ENCODE data around the gene TPK1. TPM values are rescaled to one million over a fixed set of nuclear protein-coding genes. Genes with fewer than 3 reads are reported as not detected.

TPK1 gene
- total and polyA plus RNA-seq, 2 of the 13 experiments (the other 11 are each of a cell fraction or from before 2014, with no cell fraction given): 1.0 to 1.2 TPM

GRCh38 chr7:144720149-144720548, 115.7 kb downstream of the TPK1 start (continued):
- TF ChIP-seq, protein P1, sequence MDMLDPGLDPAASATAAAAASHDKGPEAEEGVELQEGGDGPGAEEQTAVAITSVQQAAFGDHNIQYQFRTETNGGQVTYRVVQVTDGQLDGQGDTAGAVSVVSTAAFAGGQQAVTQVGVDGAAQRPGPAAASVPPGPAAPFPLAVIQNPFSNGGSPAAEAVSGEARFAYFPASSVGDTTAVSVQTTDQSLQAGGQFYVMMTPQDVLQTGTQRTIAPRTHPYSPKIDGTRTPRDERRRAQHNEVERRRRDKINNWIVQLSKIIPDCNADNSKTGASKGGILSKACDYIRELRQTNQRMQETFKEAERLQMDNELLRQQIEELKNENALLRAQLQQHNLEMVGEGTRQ (IDR thresholded peaks at IDR 0.05; ENCODE audit: low read depth, low read length): no peak
- TF ChIP-seq, protein P1 (CRISPR knock-in tag; IDR thresholded peaks at IDR 0.05; ENCODE audit: borderline replicate concordance): no peak

GRCh38 chr7:144717720-144718119, 118.1 kb downstream of the TPK1 start:
- Histone ChIP-seq H3K9me3 (ENCODE audit: low read length) (no peaks in the 10 kb centered on the region), H3K36me3 (replicated peaks in 1 of 2; ENCODE audit: control insufficient read depth in 1 of 2, insufficient read depth in 2 of 2, low read length in 2 of 2) (no peaks in the 10 kb centered on the region), H3K27ac (ENCODE audit: extremely low read length, insufficient read depth, low read length) (no peak overlapping the region), H3K4me2 (ENCODE audit: low read depth, low read length) (no peak overlapping the region), H3K4me1 (ENCODE audit: insufficient read depth, low read length) (no peaks in the 10 kb centered on the region), H3K79me2 (ENCODE audit: insufficient read depth, low read length) (no peaks in the 10 kb centered on the region), H4K20me1 (ENCODE audit: insufficient read depth, low read length) (no peaks in the 10 kb centered on the region), H3K27me3 (ENCODE audit: control insufficient read depth in 1 of 2, insufficient read depth in 2 of 2, low read length in 2 of 2) (no peaks in the 10 kb centered on the region), H3K9ac (ENCODE audit: insufficient read depth, low read depth, low read length) (no peak overlapping the region), H3K4me3 (replicated peaks in 1 of 3; ENCODE audit: insufficient read depth in 1 of 3, low read depth in 2 of 3, low read length in 3 of 3) (no peak overlapping the region), H2AFZ (ENCODE audit: low read length) (no peak overlapping the region)
- POLR2A ChIA-PET: no interaction called here
- intact Hi-C loops (cut with micrococcal nuclease; ENCODE audit: unreplicated experiment): no loop called here
- WGBS (ENCODE audit: low lambda C conversion rate): no CpG with 5 or more reads among the region's 1 CpG
- TF ChIP-seq HMG20A (CRISPR knock-in tag; IDR thresholded peaks at IDR 0.05; ENCODE audit: borderline replicate concordance) (no peak), MNT (IDR thresholded peaks at IDR 0.05) (no peak), TCF7 (IDR thresholded peaks at IDR 0.05; ENCODE audit: low read depth) (no peak), SP140L (CRISPR knock-in tag; IDR thresholded peaks at IDR 0.05; ENCODE audit: borderline replicate concordance) (no peak)
- TF ChIP-seq, protein P2, sequence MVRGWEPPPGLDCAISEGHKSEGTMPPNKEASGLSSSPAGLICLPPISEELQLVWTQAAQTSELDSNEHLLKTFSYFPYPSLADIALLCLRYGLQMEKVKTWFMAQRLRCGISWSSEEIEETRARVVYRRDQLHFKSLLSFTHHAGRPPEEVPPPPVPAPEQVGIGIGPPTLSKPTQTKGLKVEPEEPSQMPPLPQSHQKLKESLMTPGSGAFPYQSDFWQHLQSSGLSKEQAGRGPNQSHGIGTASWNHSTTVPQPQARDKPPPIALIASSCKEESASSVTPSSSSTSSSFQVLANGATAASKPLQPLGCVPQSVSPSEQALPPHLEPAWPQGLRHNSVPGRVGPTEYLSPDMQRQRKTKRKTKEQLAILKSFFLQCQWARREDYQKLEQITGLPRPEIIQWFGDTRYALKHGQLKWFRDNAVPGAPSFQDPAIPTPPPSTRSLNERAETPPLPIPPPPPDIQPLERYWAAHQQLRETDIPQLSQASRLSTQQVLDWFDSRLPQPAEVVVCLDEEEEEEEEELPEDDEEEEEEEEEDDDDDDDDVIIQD (CRISPR knock-in tag; IDR thresholded peaks at IDR 0.05; ENCODE audit: low read depth): no peak
- TF ChIP-seq, protein P3, sequence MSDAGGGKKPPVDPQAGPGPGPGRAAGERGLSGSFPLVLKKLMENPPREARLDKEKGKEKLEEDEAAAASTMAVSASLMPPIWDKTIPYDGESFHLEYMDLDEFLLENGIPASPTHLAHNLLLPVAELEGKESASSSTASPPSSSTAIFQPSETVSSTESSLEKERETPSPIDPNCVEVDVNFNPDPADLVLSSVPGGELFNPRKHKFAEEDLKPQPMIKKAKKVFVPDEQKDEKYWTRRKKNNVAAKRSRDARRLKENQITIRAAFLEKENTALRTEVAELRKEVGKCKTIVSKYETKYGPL (CRISPR knock-in tag; IDR thresholded peaks at IDR 0.05): no peak
- ATAC-seq (no peak), FAIRE-seq (no peak), DNase-seq (ENCODE audit: low spot score) (no peak)
- in situ Hi-C loops (cut with HindIII; ENCODE audit: extremely low pct_ligation_motif_present, low pct_unique_long_range_greater_than_20kb): no loop called here
- CTCF ChIA-PET (ENCODE audit: low intra/inter-chr PET ratio, low total read pairs): no interaction called here
- BruUV-seq (replicated peaks): no TSS peak

Measured in HepG2 (cell line).